IgD-negative memory B cell (primary cell): ENCODE measurements around the gene AP3S2. TPM values are rescaled to one million over a fixed set of nuclear protein-coding genes. Genes with fewer than 3 reads are reported as not detected.

Source experiments
- H3K27ac Mint-ChIP-seq, 3 donors: one replicate each; pipeline ENCODE4 v1.8.0; 2020 to 2022; ENCODE audit warnings: mild to moderate bottlenecking in 3 of 3, mixed read lengths in 3 of 3, moderate library complexity in 1 of 3
- H3K27me3 Mint-ChIP-seq: one replicate; pipeline ENCODE4 v1.8.0; 2021; ENCODE audit warnings: mixed read lengths
- H3K36me3 Mint-ChIP-seq: one replicate; pipeline ENCODE4 v1.8.0; 2020; ENCODE audit warnings: mild to moderate bottlenecking, mixed read lengths
- H3K4me1 Mint-ChIP-seq, 3 donors: one replicate each; pipeline ENCODE4 v1.8.0; 2020 to 2022; ENCODE audit warnings: mixed read lengths in 3 of 3, mild to moderate bottlenecking in 1 of 3
- H3K4me3 Mint-ChIP-seq, 4 donors: one replicate each; pipeline ENCODE4 v1.8.0; 2020 to 2022; ENCODE audit warnings: mild to moderate bottlenecking in 4 of 4, mixed read lengths in 4 of 4, moderate library complexity in 3 of 4
- H3K9me3 Mint-ChIP-seq, 3 donors: one replicate each; pipeline ENCODE4 v1.8.0; 2020 to 2021; ENCODE audit warnings: mixed read lengths in 3 of 3, mild to moderate bottlenecking in 1 of 3
- polyA plus RNA-seq: library from polyadenylated mRNA; unstranded; fragments of 300-500 nt; fragmentation: Illumina TruSeq; gene quantifications from one replicate; pipeline ENCODE4 v1.2.3, GENCODE V29; 2021

AP3S2 gene
- polyA plus RNA-seq, 1 donor from 2014 or later: 29.7 TPM

DNA sequence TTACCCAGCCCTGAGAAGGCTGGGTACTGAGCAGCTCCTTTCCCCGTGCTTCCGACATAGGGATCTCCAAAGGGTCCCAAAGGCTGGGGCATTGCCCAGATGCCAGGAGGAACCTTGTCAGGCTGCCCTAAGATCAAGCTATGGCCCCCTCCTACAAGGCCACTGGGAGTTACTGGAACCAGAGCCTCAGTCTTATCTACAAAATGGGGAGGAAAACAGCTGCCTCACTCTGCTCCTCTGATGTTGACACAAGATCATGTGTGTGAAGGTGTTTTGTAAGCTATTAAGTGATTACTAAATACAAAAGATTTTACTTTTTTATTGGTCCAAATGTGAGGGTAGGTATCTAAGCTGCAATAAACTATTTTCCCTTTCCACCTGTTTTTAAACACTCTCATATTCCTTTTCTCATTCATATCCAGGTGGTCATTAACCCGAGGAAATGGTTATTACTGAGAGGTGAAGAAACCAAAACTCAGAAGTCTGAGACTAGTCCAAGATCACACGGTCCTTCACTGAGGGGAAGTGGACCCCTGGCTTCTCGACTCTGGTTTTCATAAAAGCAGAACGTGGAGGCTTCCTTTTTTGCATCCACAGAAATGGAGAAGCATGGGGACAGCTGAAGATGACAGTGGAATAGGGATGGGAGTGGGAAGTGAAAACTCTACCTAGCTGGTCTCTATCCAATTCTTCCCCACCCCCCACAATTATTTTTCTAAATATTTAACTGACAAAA, 17.3 kb upstream of the AP3S2 start:
- Mint-ChIP-seq H3K27ac (no peak overlapping the region), H3K36me3 (no peaks in the 10 kb centered on the region), H3K4me1 (peaks cover 0 to 5% (median 2%) of the 10 kb centered on the region in 3 donors), H3K27me3 (peaks cover 18% of the 10 kb centered on the region), H3K9me3 (no peaks in the 10 kb centered on the region), H3K4me3 (peak overlapping the region in 1 of 4 donors; percentile 7)

DNA sequence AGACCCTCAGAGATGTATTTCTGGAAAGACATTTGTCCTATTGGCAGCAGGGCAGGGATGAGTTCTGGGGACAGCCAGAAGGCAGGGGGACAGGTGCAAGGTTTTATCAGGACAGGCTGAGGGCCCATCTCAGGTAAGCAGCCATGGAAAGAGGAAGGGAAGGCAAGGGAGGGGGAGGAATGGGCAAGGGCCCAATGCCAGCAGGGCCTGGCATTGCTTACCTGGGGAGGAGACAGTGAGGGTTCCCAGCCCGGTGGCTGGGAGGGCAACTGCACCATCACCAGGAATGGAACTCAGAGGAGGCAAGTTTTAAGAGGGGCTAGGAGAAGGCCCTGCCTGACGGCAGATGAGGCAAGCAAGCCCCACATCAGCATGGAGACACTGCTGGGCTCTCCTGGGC, 15.8 kb upstream of the AP3S2 start:
- Mint-ChIP-seq H3K36me3 (peaks cover 3% of the 10 kb centered on the region), H3K27me3 (peaks cover 21% of the 10 kb centered on the region), H3K9me3 (no peaks in the 10 kb centered on the region), H3K27ac (no peak overlapping the region), H3K4me3 (no peak overlapping the region), H3K4me1 (peaks cover 0 to 5% (median 2%) of the 10 kb centered on the region in 3 donors)

DNA sequence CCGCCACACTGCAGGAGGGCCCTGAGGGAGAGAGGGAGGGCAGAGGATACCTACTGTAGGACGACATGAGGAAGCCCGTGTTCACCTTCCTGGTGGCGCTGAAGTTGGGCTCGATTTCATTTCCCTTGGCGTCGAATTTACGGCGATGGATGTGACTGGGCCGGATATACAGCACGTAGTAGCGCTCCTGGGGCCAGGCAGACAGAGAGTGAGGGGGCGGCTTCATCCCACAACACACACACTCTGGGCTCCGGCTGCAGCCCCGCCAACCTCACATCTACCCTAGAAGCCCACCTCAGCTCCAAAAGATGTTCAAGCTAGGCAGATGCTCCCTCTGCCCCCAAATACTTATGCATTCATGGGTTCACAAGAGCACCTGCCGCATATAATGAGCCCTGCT, 14.4 kb upstream of the AP3S2 start:
- peaks cover 17% of the 10 kb centered on the region for H3K27me3 Mint-ChIP-seq
- H3K4me1 Mint-ChIP-seq: peaks cover 0 to 5% (median 2%) of the 10 kb centered on the region in 3 donors
- H3K4me3 Mint-ChIP-seq: no peak overlapping the region
- peaks cover 3% of the 10 kb centered on the region for H3K36me3 Mint-ChIP-seq
- H3K9me3 Mint-ChIP-seq: no peaks in the 10 kb centered on the region
- H3K27ac Mint-ChIP-seq: no peak overlapping the region

- Mint-ChIP-seq H3K4me3 (no peak overlapping the region), H3K27ac (no peak overlapping the region), H3K27me3 (peaks cover 12% of the 10 kb centered on the region), H3K9me3 (no peaks in the 10 kb centered on the region), H3K4me1 (peaks cover 0 to 5% (median 2%) of the 10 kb centered on the region in 3 donors), H3K36me3 (peaks cover 3% of the 10 kb centered on the region)
Observed at GRCh38 chr15:89907289-89907688, 13.5 kb upstream of the AP3S2 start.

DNA sequence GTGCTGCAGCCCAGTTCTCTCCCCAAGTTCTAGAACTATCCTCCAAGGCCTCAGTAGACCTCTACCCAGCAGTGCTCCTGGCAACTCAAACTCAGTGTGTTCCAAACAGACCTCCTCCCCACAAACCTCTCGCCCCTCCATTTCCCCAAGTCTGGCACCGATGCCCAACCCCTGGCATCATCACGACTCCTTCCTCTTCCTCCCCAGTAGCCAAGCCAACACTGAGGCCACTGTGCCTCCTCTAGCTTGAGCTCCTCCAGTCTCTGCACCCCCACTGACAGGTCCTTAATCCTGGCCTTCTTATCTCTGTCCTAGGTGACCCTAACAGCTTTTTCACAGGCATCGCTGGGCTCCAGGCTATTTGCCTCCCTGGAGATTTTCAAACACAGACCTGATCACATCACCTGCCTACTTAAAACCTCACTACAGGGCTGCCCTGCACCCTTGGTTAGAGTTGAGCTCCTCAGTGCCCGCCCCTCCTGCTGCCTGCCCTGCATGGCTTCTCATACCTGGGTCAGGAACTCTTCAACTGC, 12.1 kb upstream of the AP3S2 start:
- H3K4me1 Mint-ChIP-seq: no peaks in the 10 kb centered on the region
- H3K27ac Mint-ChIP-seq: no peak overlapping the region

DNA sequence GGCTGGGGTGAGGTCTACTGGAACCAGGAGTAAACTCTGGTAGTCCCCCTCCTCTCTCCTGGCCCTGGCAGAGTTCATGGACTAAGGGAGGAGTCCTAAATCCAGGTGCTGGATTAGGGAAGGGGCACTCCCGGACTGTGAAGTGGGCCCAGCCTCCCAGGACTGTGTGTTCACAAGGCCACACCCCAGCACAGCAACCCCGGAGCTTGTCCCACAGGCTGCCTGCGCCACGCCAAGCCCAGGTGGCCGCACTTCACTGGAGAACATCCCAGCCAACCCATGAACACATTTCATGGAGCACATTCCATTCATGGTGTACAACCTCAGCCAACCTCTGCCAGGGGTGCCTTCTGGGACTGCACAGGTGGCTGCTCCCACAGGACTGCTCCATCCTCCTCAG, 10.7 kb upstream of the AP3S2 start:
- Mint-ChIP-seq H3K36me3 (peaks cover 3% of the 10 kb centered on the region), H3K27ac (no peak overlapping the region), H3K9me3 (no peaks in the 10 kb centered on the region), H3K4me1 (peaks cover 0 to under 1% (median under 1%) of the 10 kb centered on the region in 3 donors), H3K4me3 (no peak overlapping the region), H3K27me3 (peaks cover 4% of the 10 kb centered on the region)

More for the DNA sequence above, 12.1 kb upstream of the AP3S2 start:
- H3K4me3 Mint-ChIP-seq: no peak overlapping the region
- peaks cover 4% of the 10 kb centered on the region for H3K27me3 Mint-ChIP-seq
- peaks cover 3% of the 10 kb centered on the region for H3K36me3 Mint-ChIP-seq
- H3K9me3 Mint-ChIP-seq: no peaks in the 10 kb centered on the region

DNA sequence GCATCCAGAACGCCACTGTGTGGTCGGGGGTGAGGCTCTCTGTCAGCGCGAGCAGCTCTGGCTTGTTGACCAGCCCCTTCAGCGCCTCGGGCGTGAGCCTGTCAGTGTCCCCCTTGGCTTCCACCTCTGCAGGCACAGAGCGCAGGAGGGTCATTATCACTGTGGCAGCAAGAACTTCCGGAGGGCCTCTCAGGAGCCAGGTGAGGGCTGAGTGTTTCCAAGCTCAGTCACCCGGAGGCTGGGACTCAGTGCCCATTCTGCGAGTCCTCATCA, 10.0 kb upstream of the AP3S2 start:
- H3K9me3 Mint-ChIP-seq: no peaks in the 10 kb centered on the region
- H3K36me3 Mint-ChIP-seq: peaks cover 3% of the 10 kb centered on the region
- H3K27ac Mint-ChIP-seq: no peak overlapping the region
- H3K4me3 Mint-ChIP-seq: no peak overlapping the region
- H3K27me3 Mint-ChIP-seq: peaks cover 4% of the 10 kb centered on the region
- peaks cover 0 to 5% (median 4%) of the 10 kb centered on the region in 3 donors for H3K4me1 Mint-ChIP-seq

GRCh38 chr15:89903015-89903857, 9.4 kb upstream of the AP3S2 start:
- Mint-ChIP-seq H3K27me3 (peaks cover 4% of the 10 kb centered on the region), H3K36me3 (peaks cover 3% of the 10 kb centered on the region), H3K27ac (no peak overlapping the region), H3K4me1 (peaks cover 0 to 5% (median 4%) of the 10 kb centered on the region in 3 donors), H3K4me3 (no peak overlapping the region), H3K9me3 (no peaks in the 10 kb centered on the region)

DNA sequence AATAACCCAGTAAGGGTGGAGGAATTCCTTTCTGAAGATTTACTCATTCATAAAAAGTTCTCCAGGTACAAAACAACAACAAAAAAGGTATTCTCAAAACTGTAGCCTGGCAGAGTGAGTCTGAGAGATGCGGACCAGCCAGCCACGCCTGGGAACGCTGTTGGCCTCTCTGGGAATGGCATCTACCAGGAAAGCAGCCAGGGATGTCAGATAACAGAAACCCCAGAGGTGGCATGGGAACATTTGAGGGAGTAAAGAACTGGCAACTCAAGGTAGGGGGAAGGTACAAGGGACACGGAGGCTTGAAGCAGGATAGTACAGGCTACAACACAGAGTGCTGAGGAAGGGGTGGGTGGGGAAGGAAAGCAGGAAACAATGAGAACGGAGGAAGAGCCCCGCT, 7.1 kb upstream of the AP3S2 start:
- Mint-ChIP-seq H3K9me3 (no peaks in the 10 kb centered on the region), H3K4me3 (no peak overlapping the region)

DNA sequence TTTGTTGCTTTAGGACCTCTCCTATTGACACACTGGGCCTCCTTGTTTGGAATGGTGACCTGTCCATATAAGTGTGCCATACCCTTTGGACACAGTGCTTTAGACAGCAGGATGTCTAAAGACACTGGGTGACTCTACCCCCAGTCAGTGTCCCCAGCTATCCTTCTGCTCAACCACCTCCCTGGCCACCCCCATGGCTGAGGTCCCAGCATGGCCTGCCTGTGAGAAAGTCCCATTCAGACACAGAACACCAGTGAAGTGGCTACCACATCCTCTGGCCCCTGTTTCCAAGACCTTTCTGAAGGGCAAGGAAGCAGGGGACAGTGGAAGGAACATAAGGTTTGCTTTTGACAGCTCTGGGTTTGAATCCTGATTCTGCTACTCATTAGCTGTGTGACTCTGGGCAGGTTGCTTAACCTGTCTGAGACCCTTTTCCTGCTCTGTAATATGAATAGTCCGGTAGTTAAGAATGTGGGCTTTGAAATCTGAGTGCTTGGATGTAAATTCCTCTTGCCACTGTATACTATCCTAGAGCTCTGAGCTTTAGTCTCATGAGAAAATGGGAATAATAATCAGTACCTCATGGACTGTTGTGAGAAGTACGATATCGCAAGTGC, 6.3 kb upstream of the AP3S2 start:
- peak overlapping the region in 1 of 4 donors; percentile 43 for H3K4me3 Mint-ChIP-seq
- no peaks in the 10 kb centered on the region for H3K9me3 Mint-ChIP-seq
- no peaks in the 10 kb centered on the region for H3K27me3 Mint-ChIP-seq
- peaks cover 1 to 5% (median 4%) of the 10 kb centered on the region in 3 donors for H3K4me1 Mint-ChIP-seq
- no peak overlapping the region for H3K27ac Mint-ChIP-seq
- no peaks in the 10 kb centered on the region for H3K36me3 Mint-ChIP-seq

More for the DNA sequence above, 7.1 kb upstream of the AP3S2 start:
- H3K36me3 Mint-ChIP-seq: peaks cover 3% of the 10 kb centered on the region
- peaks cover 4% of the 10 kb centered on the region for H3K27me3 Mint-ChIP-seq
- no peak overlapping the region for H3K27ac Mint-ChIP-seq
- peaks cover 0 to 5% (median 4%) of the 10 kb centered on the region in 3 donors for H3K4me1 Mint-ChIP-seq

GRCh38 chr15:89899295-89899945, 5.6 kb upstream of the AP3S2 start:
- Mint-ChIP-seq H3K9me3 (no peaks in the 10 kb centered on the region), H3K4me3 (peak overlapping the region in 1 of 4 donors; percentile 43), H3K27ac (no peak overlapping the region), H3K36me3 (no peaks in the 10 kb centered on the region), H3K27me3 (no peaks in the 10 kb centered on the region), H3K4me1 (peaks cover 5 to 6% (median 5%) of the 10 kb centered on the region in 3 donors)

GRCh38 chr15:89898614-89899294, 5.0 kb upstream of the AP3S2 start:
- Mint-ChIP-seq H3K9me3 (no peaks in the 10 kb centered on the region), H3K36me3 (no peaks in the 10 kb centered on the region), H3K27me3 (no peaks in the 10 kb centered on the region), H3K4me1 (peaks cover 8 to 12% (median 8%) of the 10 kb centered on the region in 3 donors), H3K27ac (no peak overlapping the region), H3K4me3 (peak overlapping the region in 1 of 4 donors; percentile 31)

DNA sequence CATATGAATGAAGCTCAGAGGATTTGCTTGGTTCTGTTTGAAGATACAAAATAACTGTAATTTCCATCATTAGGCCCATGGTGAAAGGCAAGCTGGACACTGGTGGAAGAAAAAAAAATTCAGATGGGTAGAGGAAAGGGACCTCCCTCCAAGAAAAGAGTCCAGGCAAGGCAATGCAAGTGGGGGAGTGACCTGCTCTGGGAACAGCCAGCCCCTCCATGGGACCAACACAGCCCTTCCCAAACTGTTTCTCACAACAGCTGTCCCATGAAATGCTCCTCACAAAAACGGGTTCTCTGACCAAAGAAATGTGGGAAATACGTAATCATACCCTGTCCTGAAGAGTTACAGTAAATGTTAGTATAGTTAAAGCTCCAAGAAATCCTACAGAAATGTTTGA, 4.4 kb upstream of the AP3S2 start:
- peaks cover 10 to 17% (median 11%) of the 10 kb centered on the region in 3 donors for H3K4me1 Mint-ChIP-seq
- no peak overlapping the region for H3K27ac Mint-ChIP-seq
- H3K27me3 Mint-ChIP-seq: no peaks in the 10 kb centered on the region
- H3K9me3 Mint-ChIP-seq: no peaks in the 10 kb centered on the region
- H3K4me3 Mint-ChIP-seq: peak overlapping the region in 1 of 4 donors; percentile 31
- no peaks in the 10 kb centered on the region for H3K36me3 Mint-ChIP-seq

- H3K4me3 Mint-ChIP-seq: peak overlapping the region; percentile 95 to 98 (median 97)
- peaks cover 20 to 27% (median 25%) of the 10 kb centered on the region in 3 donors for H3K4me1 Mint-ChIP-seq
- peaks cover 6% of the 10 kb centered on the region for H3K36me3 Mint-ChIP-seq
- peak overlapping the region in 2 of 3 donors; percentile 84 to 94 for H3K27ac Mint-ChIP-seq
- H3K9me3 Mint-ChIP-seq: no peaks in the 10 kb centered on the region
- H3K27me3 Mint-ChIP-seq: no peaks in the 10 kb centered on the region
Observed at GRCh38 chr15:89893027-89893426, 767 bp downstream of the AP3S2 start.
